ENCODE measurements around the gene DLD. TPM values are rescaled to one million over a fixed set of nuclear protein-coding genes. Genes with fewer than 3 reads are reported as not detected.

DLD gene
- total RNA-seq, 4 donors from 2014 or later: 79.3 to 246 (median 148) TPM

GRCh38 chr7:107857541-107857912 lies 33.5 kb upstream of the DLD start:
- TF ChIP-seq CTCF (IDR thresholded peaks at IDR 0.05) (no peak), POLR2AphosphoS5 (IDR thresholded peaks at IDR 0.05) (no peak), EP300 (IDR thresholded peaks at IDR 0.05) (no peak)
- 50 to 65% methylated on average over 1 to 2 of the region's 2 CpGs for WGBS, 2 donors (ENCODE audit: low coverage in 1 of 2)
- Histone ChIP-seq H3K9me3 (no peaks in the 10 kb centered on the region), H3K36me3 (no peaks in the 10 kb centered on the region), H3K4me1 (no peaks in the 10 kb centered on the region), H3K27ac (no peak overlapping the region), H3K27me3 (no peaks in the 10 kb centered on the region), H3K4me3 (no peak overlapping the region)
- ATAC-seq: no peak

- Histone ChIP-seq H3K4me3 (no peak overlapping the region), H3K9me3 (no peaks in the 10 kb centered on the region), H3K27ac (no peak overlapping the region), H3K27me3 (no peaks in the 10 kb centered on the region), H3K4me1 (no peaks in the 10 kb centered on the region), H3K36me3 (no peaks in the 10 kb centered on the region)
- 93 to 100% methylated on average over 4 of the region's 5 CpGs for WGBS, 2 donors (ENCODE audit: low coverage in 1 of 2)
- no peak for ATAC-seq
- no peak for TF ChIP-seq POLR2AphosphoS5 (IDR thresholded peaks at IDR 0.05)
- no peak for TF ChIP-seq CTCF (IDR thresholded peaks at IDR 0.05)
- no peak for TF ChIP-seq EP300 (IDR thresholded peaks at IDR 0.05)
- no peak for TF ChIP-seq POLR2A (IDR thresholded peaks at IDR 0.05)
Observed at GRCh38 chr7:107858280-107858679, 32.7 kb upstream of the DLD start.

- Histone ChIP-seq H3K4me3 (no peak overlapping the region), H3K9me3 (no peaks in the 10 kb centered on the region), H3K36me3 (no peaks in the 10 kb centered on the region), H3K4me1 (no peaks in the 10 kb centered on the region), H3K27me3 (no peaks in the 10 kb centered on the region), H3K27ac (no peak overlapping the region)
- ATAC-seq: no peak
- WGBS, 2 donors (ENCODE audit: low coverage in 1 of 2): 89 to 91% methylated on average over 9 of the region's 9 CpGs
- no peak for TF ChIP-seq POLR2AphosphoS5 (IDR thresholded peaks at IDR 0.05)
- no peak for TF ChIP-seq CTCF (IDR thresholded peaks at IDR 0.05)
- no peak for TF ChIP-seq EP300 (IDR thresholded peaks at IDR 0.05)
- no peak for TF ChIP-seq POLR2A (IDR thresholded peaks at IDR 0.05)
Observed at GRCh38 chr7:107860279-107860961, 30.6 kb upstream of the DLD start.

GRCh38 chr7:107860981-107861652 lies 29.9 kb upstream of the DLD start:
- no peaks in the 10 kb centered on the region for H3K9me3 ChIP-seq

More at GRCh38 chr7:107860981-107861652, 29.9 kb upstream of the DLD start:
- Histone ChIP-seq H3K27ac (no peak overlapping the region), H3K36me3 (no peaks in the 10 kb centered on the region), H3K4me3 (no peak overlapping the region), H3K27me3 (no peaks in the 10 kb centered on the region), H3K4me1 (no peaks in the 10 kb centered on the region)
- TF ChIP-seq EP300 (IDR thresholded peaks at IDR 0.05) (no peak), CTCF (IDR thresholded peaks at IDR 0.05) (no peak), POLR2A (IDR thresholded peaks at IDR 0.05) (no peak), POLR2AphosphoS5 (IDR thresholded peaks at IDR 0.05) (no peak)
- 71 to 78% methylated on average over 3 of the region's 6 CpGs for WGBS, 2 donors (ENCODE audit: low coverage in 1 of 2)
- ATAC-seq: no peak
